Measurements from ENCODE around the gene KANSL1.

KANSL1 gene

DNA sequence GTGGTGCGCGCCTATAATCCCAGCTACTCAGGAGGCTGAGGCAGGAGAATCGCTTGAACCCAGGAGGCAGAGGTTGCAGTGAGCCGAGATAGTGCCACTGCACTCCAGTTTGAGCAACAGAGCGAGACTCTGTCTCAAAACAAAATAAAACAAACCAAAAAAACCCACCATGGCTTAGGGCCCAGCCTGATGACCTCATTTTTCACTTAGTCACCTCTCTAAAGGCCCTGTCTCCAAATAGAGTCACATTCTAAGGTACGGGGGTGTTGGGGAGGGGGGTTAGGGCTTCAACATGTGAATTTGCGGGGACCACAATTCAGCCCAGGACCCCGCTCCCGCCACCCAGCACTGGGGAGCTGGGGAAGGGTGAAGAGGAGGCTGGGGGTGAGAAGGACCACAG is 195.6 kb downstream of the KANSL1 start:
- no peak for DNase-seq (ENCODE audit: low read depth)

DNA sequence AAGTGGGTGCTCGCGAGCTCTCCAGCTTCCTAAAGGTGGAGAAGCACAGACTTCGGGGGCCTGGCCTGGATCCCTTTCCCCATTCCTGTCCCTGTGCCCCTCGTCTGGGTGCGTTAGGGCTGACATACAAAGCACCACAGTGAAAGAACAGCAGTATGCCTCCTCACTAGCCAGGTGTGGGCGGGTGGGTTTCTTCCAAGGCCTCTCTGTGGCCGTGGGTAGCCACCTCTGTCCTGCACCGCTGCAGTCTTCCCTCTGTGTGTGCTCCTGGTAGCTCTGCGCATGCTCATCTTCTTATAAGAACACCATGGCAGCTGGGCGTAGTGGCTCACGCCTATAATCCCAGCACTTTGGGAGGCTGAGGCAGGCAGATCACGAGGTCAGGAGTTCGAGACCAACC is 196.1 kb downstream of the KANSL1 start:
- DNase-seq (ENCODE audit: low read depth): no peak

- no peak for DNase-seq (ENCODE audit: low read depth)
These were observed 196.8 kb downstream of the KANSL1 start for GRCh38 chr17:45996282-45996937.

GRCh38 chr17:45995627-45996270 is 197.5 kb downstream of the KANSL1 start:
- no peak for DNase-seq (ENCODE audit: low read depth)

DNA sequence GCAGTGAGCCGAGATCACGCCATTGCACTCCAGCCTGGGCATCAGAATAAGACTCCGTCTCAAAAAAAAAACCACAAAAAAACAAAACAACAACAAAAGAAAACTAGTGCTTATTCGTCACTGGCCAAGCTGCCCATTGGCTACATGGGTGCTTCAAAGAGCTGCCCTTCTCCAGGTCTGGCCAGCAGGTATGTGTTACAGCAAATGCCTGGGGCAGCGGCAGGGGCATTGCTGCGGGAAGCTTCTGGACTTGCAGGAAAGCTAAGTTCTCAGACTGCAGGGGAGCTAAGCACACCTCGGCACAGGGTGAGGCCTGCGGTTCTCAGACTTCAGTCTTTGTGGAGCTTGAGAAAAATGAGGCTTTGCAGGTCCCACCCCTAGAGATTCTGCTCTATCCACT is 198.2 kb downstream of the KANSL1 start:
- DNase-seq (ENCODE audit: low read depth): no peak

DNA sequence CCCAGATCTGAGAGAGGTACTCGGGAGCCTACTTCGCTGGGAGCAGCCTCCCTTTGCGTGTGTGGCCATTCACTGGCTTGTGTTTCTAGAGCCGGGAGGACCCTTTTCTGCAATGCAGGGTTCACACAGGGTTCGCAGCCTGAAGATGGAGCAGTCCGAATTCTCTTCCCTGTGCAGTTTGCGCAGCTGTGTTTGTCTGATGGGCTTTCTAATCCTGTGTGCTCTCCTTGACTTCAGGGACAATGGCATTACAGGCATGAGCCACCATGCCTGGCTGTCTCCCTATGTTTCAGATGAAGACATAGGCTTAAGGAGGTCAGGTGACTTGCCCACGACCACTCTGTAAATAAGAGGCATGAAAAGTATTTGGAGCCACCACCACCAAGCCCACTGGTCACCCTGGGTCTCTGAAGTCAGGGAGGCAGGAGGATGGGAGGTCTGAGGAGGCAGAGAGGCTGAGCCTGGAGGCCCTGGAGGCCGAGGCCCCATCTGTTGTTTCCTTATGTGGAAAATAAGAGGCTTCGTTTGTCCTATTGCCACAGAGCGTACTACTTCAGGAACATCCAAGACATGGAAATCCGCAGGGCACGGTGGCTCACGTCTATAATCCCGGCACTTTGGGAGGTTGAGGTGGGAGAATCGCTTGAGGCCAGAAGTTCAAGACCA is 199.1 kb downstream of the KANSL1 start:
- no peak for DNase-seq (ENCODE audit: low read depth)

GRCh38 chr17:45992904-45993303 is 200.3 kb downstream of the KANSL1 start:
- no peak for DNase-seq (ENCODE audit: low read depth)

- no peak for DNase-seq (ENCODE audit: low read depth)
These were observed 201.1 kb downstream of the KANSL1 start for GRCh38 chr17:45992175-45992574.

GRCh38 chr17:45991341-45991740 is 201.9 kb downstream of the KANSL1 start:
- DNase-seq (ENCODE audit: low read depth): no peak

DNA sequence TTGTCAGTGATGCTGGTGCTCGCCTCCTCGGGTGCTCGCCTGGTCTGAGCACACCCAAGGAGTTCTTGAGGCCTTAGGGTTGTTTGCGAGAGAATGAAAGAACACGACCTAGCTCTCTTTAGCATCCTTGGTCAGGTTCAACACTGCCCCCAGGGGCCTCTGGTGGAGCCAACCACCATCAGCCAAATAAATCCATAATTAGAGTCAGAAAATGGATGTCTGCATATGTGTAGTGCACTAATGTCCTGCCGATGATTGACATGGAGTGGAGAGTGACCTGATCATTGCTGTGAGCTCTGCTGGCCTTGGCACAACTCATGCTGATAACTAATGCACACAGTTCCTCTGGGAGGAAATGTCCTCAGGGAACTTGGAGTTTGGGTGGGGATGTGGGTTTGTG is 202.3 kb downstream of the KANSL1 start:
- DNase-seq (ENCODE audit: low read depth): no peak

DNA sequence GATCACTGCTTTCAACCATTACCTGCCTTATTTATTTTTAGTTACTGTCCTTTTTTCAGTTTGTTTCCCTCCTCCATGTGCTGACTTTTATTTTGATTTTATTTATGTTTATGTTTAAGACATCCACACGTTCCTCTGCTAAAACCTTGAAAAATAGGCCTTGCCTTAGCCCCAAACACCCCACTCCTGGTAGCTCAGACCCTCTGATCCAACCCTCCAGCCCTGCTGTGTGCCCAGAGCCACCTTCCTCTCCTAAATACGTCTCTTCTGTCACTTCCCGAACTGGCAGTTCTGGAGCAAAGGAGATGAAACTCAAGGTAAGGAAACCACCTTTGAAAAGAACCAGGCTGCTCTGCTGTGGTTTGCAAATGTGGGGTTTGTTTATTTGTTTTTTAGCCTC is 203.5 kb downstream of the KANSL1 start:
- DNase-seq (ENCODE audit: low read depth): no peak

DNA sequence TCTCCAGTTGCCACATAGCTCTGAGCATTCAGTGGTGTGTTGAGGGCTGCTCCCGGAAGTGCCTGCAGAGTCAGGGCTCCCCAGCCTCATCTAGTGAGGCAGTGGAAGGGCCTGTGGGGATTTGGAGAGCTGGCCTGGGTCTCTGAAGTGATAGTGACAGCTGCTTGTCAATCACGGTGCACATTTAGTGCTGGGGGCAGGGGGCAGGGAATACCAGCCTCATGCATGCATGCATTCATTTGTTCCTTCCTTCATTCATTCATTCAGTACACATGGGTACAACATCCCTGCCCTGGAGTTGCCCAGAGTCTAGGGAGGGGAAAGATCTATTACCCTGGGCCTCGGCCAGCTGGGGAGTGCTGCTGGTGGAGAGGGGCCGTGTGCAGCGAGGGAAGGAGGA is 205.5 kb downstream of the KANSL1 start:
- no peak for DNase-seq (ENCODE audit: low read depth)

DNA sequence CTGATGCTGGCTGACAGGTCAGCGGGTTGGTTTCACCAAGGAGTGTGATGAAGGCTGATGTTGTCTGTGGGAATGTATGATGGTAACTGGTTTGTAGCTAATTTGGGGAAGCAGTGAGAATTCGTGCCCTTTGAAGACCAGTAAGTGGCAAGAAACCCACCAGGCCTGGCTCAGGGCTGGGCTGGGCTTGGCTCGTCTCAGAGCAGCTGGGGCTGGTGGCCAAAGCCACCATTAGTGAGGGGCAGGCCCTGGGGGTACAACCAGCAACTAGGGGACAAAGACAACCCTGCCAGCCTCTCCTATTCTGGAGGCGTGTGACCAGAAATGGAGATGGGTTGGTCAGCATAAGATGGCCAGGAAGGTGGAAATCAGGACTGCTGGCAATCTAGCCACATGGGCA is 207.2 kb downstream of the KANSL1 start:
- no peak for DNase-seq (ENCODE audit: low read depth)

DNA sequence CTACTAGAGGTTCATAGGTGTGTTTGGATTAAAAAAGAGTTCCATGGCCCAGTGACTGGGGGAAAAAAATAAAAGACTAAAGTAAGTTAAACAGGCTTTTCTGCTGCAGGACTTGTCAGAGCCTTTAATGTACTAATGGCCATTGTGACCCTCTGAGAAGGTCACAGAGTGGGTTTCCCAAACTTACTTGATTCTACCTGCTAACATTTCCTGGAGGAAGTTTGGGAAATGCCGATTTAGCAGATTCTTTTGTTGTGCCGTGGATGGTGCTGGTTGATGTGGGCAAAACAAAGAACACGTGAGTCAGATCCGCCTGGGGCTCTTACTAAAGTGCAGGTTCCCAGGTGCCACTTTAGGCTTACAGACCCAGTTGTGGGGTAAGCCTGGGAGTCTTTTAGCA is 207.8 kb downstream of the KANSL1 start:
- no peak for DNase-seq (ENCODE audit: low read depth)

DNA sequence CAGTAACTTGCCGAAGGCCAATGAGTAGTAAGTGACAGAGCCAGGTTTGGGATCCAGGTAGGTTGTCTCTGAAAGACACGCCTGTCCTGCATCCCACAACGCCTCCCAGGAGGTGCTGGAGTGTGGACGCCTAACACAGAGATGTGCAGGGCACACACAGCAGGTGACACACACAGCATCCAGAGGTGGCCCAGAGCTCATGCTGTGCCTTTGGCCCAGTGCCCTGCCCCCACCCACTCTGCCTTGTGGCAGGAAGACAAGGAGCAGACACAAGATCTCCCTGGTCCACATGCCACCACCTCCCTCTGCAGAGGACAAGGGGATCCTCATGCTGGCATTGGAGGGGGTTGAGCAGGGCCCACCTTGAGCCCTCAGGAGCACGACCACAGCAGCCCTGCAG is 208.9 kb downstream of the KANSL1 start:
- DNase-seq (ENCODE audit: low read depth): no peak

DNA sequence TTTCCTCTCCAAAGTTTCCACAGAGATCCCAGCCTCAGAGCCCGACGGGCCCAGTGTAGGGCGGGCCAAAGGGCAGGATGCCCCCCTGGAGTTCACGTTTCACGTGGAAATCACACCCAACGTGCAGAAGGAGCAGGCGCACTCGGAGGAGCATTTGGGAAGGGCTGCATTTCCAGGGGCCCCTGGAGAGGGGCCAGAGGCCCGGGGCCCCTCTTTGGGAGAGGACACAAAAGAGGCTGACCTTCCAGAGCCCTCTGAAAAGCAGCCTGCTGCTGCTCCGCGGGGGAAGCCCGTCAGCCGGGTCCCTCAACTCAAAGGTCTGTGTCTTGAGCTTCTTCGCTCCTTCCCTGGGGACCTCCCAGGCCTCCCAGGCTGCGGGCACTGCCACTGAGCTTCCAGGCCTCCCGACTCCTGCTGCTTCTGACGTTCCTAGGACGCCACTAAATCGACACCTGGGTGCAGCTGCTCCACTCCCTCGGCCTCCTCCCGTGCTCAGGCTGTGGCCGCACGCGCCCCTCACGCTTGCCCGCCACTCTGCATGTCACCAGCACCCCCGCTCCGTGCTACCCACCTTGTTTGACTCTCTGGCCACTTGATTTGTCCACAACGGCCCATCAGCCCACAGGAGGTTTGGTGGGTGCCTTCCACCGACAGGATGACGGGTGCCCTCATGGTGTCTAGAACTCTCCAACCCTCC is 209.5 kb downstream of the KANSL1 start:
- no peak for DNase-seq (ENCODE audit: low read depth)

- DNase-seq (ENCODE audit: low read depth): no peak
These were observed 210.2 kb downstream of the KANSL1 start for GRCh38 chr17:45982791-45983613.

DNA sequence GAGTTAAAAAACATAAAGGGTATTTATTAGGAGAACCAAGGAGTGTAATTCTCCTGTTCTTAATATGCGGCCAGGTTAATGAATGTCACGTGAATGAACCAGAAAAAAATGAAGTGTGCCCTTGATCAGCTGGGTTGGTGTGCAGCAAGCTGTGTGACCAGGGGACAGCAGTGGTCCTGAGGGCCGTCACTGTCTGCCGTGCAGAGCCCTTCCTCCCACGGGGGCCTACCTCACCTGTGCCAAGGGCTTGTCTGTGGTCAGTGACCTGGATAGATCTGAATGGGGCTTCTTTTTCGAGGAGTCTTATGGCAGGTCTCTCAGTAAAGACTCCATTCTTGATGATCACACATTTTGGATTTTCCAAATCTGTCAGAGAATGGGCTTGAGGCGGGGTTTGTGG is 211.9 kb downstream of the KANSL1 start:
- DNase-seq (ENCODE audit: low read depth): no peak

- DNase-seq (ENCODE audit: low read depth): no peak
These were observed 212.4 kb downstream of the KANSL1 start for GRCh38 chr17:45980855-45981254.
